K562 (cell line): Measurements from ENCODE around the gene PIRT. TPM values are rescaled to one million over a fixed set of nuclear protein-coding genes. Genes with fewer than 3 reads are reported as not detected.

Experiments
- ATF3 ChIP-seq, 2 experiments: fragments of 450-650 bp in 1 of 2; sonication (generic) in 1 of 2; formaldehyde crosslinking in 1 of 2; IDR thresholded peaks in 1 of 2; conservative IDR thresholded peaks in 1 of 2; 2 replicates each; pipeline versions ENCODE4 v1.6.1 to v1.8.1; 2016 to 2023; ENCODE audit warnings: mild to moderate bottlenecking in 2 of 2, moderate library complexity in 2 of 2, inconsistent platforms in 1 of 2, missing genetic modification reagents in 1 of 2
- ATF7 ChIP-seq: fragments of 450-650 bp; IDR thresholded peaks from 2 replicates; pipeline ENCODE4 v1.7.1; 2014; ENCODE audit warnings: mild to moderate bottlenecking, moderate library complexity
- BCL6 ChIP-seq: fragments of 250-450 bp; sonication (Bioruptor Pico); IDR thresholded peaks from 2 replicates; pipeline ENCODE4 v1.4.0; 2020
- CCAR2 ChIP-seq: fragments of 200-400 bp; formaldehyde crosslinking; IDR thresholded peaks from 2 replicates; pipeline ENCODE4 v1.6.1; 2017; ENCODE audit warnings: mild to moderate bottlenecking, low read depth, low read length
- EGR1 ChIP-seq: fragments of 450-650 bp; conservative IDR thresholded peaks from 2 replicates; pipeline ENCODE4 v1.6.1; 2017; ENCODE audit warnings: mild to moderate bottlenecking
- HMG20A ChIP-seq: fragments of 450-650 bp; formaldehyde crosslinking; conservative IDR thresholded peaks from 2 replicates; pipeline ENCODE4 v1.4.0; 2020; ENCODE audit warnings: mild to moderate bottlenecking, mixed read lengths
- JUND ChIP-seq, 2 experiments: IDR thresholded peaks; 2 replicates in 1 of 2; 3 replicates in 1 of 2; pipeline ENCODE4 v1.6.1; 2011; ENCODE audit warnings: borderline replicate concordance in 2 of 2, low read depth in 2 of 2, low read length in 2 of 2, improper control_type of control experiment in 1 of 2, missing biosample characterization in 1 of 2, missing genetic modification characterization in 1 of 2, missing genetic modification reagents in 1 of 2
- KDM1A ChIP-seq, 2 experiments: fragments of 450-650 bp; IDR thresholded peaks; 2 replicates each; pipeline ENCODE4 v1.6.1; 2016; ENCODE audit warnings: mild to moderate bottlenecking in 2 of 2
- KLF16 ChIP-seq: IDR thresholded peaks from 2 replicates; pipeline ENCODE4 v1.6.1; 2016; ENCODE audit warnings: antibody characterized with exemption
- MAFG ChIP-seq: fragments of 450-650 bp; conservative IDR thresholded peaks from 2 replicates; pipeline ENCODE4 v1.6.1; 2016; ENCODE audit warnings: missing genetic modification characterization, missing compliant biosample characterization
- NR2C2 ChIP-seq, 2 experiments: fragments of 200-800 bp in 1 of 2; sonication (Bioruptor generic) in 1 of 2; sonication (generic) in 1 of 2; formaldehyde crosslinking in 1 of 2; IDR thresholded peaks; 2 replicates each; pipeline versions ENCODE4 v1.6.1 to v1.8.0; 2016 to 2022; ENCODE audit warnings: mild to moderate bottlenecking in 1 of 2, missing compliant biosample characterization in 1 of 2, missing genetic modification characterization in 1 of 2, missing genetic modification reagents in 1 of 2
- PBX2 ChIP-seq, 2 experiments: IDR thresholded peaks in 1 of 2; conservative IDR thresholded peaks in 1 of 2; 2 replicates each; pipeline ENCODE4 v1.6.1; 2016; ENCODE audit warnings: low read depth in 2 of 2, mild to moderate bottlenecking in 1 of 2, missing compliant biosample characterization in 1 of 2, missing genetic modification characterization in 1 of 2, moderate library complexity in 1 of 2
- RBM25 ChIP-seq: fragments of 200-400 bp; formaldehyde crosslinking; IDR thresholded peaks from 2 replicates; pipeline ENCODE4 v1.6.1; 2018; ENCODE audit warnings: low read length, low read depth, moderate library complexity; ENCODE audit not compliant: severe bottlenecking
- RBM34 ChIP-seq: fragments of 200-400 bp; formaldehyde crosslinking; IDR thresholded peaks from 2 replicates; pipeline ENCODE4 v1.6.1; 2018; ENCODE audit warnings: low read length, borderline replicate concordance; ENCODE audit not compliant: insufficient read depth
- SMARCA4 ChIP-seq: fragments of 450-650 bp; IDR thresholded peaks from 2 replicates; pipeline ENCODE4 v1.6.1; 2016
- SREBF1 ChIP-seq: fragments of 150-350 bp; IDR thresholded peaks from 2 replicates; pipeline ENCODE4 v1.6.1; 2014; ENCODE audit warnings: antibody characterized with exemption, low read depth, low read length, borderline replicate concordance
- TCF3 ChIP-seq: sonication (generic); formaldehyde crosslinking; IDR thresholded peaks from 2 replicates; pipeline ENCODE4 v1.4.0; 2020; ENCODE audit warnings: mild to moderate bottlenecking, missing genetic modification reagents
- ZBTB17 ChIP-seq: fragments of 450-650 bp; formaldehyde crosslinking; IDR thresholded peaks from 2 replicates; pipeline ENCODE4 v1.4.0; 2020; ENCODE audit warnings: mild to moderate bottlenecking
- ZC3H4 ChIP-seq: sonication (generic); formaldehyde crosslinking; IDR thresholded peaks from 2 replicates; pipeline ENCODE4 v1.9.0; 2021; ENCODE audit warnings: missing genetic modification reagents, borderline replicate concordance
- ZFP1 ChIP-seq: fragments of 450-650 bp; formaldehyde crosslinking; IDR thresholded peaks from 2 replicates; pipeline ENCODE4 v1.4.0; 2020; ENCODE audit warnings: mild to moderate bottlenecking, mixed read lengths
- ZNF146 ChIP-seq: IDR thresholded peaks from one replicate; pipeline ENCODE4 v1.6.1; 2018; ENCODE audit warnings: missing compliant biosample characterization; ENCODE audit not compliant: unreplicated experiment
- ZNF354B ChIP-seq: fragments of 250-450 bp; sonication (Bioruptor Pico); IDR thresholded peaks from 2 replicates; pipeline ENCODE4 v1.4.0; 2020
- ZNF445 ChIP-seq: fragments of 250-450 bp; sonication (Bioruptor Pico); IDR thresholded peaks from 2 replicates; pipeline ENCODE4 v1.4.0; 2020; ENCODE audit warnings: low read depth, mild to moderate bottlenecking, moderate library complexity
- polyA plus RNA-seq, 8 experiments: library from polyadenylated mRNA; depleted of rRNA in 4 of 8; stranded (reverse) in 5 of 8; unstranded in 3 of 8; fragments of >200 nt; fragmentation: Nextera tagmentation in 2 of 8; fragmentation: Illumina TruSeq in 1 of 8; extraction: Ambion mirVana in 2 of 8; extraction: Trizol in 1 of 8; gene quantifications; 2 replicates each; pipeline versions ENCODE4 v1.2.1 to v1.2.3, GENCODE V29; 2011 to 2014; ENCODE audit warnings: inconsistent platforms in 1 of 8, missing spikeins in 1 of 8
- total RNA-seq, 7 experiments: library from RNA; depleted of rRNA in 6 of 7; stranded (reverse); fragments of >200 nt in 6 of 7; fragmentation: Illumina TruSeq in 2 of 7; extraction: Trizol in 2 of 7; gene quantifications; 2 replicates each; pipeline versions ENCODE4 v1.2.1 to v1.2.3, GENCODE V29; 2011 to 2021; ENCODE audit warnings: low replicate concordance in 1 of 7
- TF ChIP-seq, protein P1 (sequence below), 3 experiments: IDR thresholded peaks in 2 of 3; conservative IDR thresholded peaks in 1 of 3; 2 replicates each; pipeline ENCODE4 v1.5.1; 2011 to 2012; ENCODE audit warnings: low read length in 3 of 3, mild to moderate bottlenecking in 3 of 3, control low read depth in 2 of 3, improper control_type of control experiment in 1 of 3, inconsistent platforms in 1 of 3, low read depth in 1 of 3, mixed read lengths in 1 of 3, moderate library complexity in 1 of 3; ENCODE audit not compliant: insufficient read depth in 2 of 3

The PIRT gene
- total and polyA plus RNA-seq, 9 of the 15 experiments (the other 6 are each of a cell fraction or from before 2014, with no cell fraction given): not detected

GRCh38 chr17:10807704-10808128 lies 30.2 kb downstream of the PIRT start (continued):
- no peak for TF ChIP-seq PBX2 (CRISPR knock-in tag; IDR thresholded peaks at IDR 0.05; ENCODE audit: low read depth)
- TF ChIP-seq PBX2 (tag; conservative IDR thresholded peaks at IDR 0.05; ENCODE audit: low read depth): peak; percentile 55
- no peak for TF ChIP-seq CCAR2
- peak; percentile 65 for TF ChIP-seq ATF3 (IDR thresholded peaks at IDR 0.05)
- no peak for TF ChIP-seq ATF3 (CRISPR knock-in tag; conservative IDR thresholded peaks at IDR 0.05)
- no peak for TF ChIP-seq TCF3
- no peak for TF ChIP-seq ZFP1 (CRISPR knock-in tag)
- no peak for TF ChIP-seq HMG20A
- TF ChIP-seq EGR1: no peak
- TF ChIP-seq BCL6 (CRISPR knock-in tag): no peak
- TF ChIP-seq KLF16: no peak
- TF ChIP-seq MAFG (tag): no peak
- no peak for TF ChIP-seq NR2C2 (CRISPR knock-in tag; IDR thresholded peaks at IDR 0.05)
- peak; percentile 45; the same call in 1 of the 2 replicates for TF ChIP-seq NR2C2 (tag; IDR thresholded peaks at IDR 0.05)
- TF ChIP-seq ZC3H4 (CRISPR knock-in tag): no peak
- TF ChIP-seq RBM34: no peak
- no peak for TF ChIP-seq ZBTB17
- 0 out of 4 replicates have a peak, but pooled peaks of 1 of the 2 experiments have one; percentile 27 for TF ChIP-seq KDM1A (IDR thresholded peaks at IDR 0.05)
- no peak for TF ChIP-seq ZNF146 (CRISPR knock-in tag)
- TF ChIP-seq, protein P1, sequence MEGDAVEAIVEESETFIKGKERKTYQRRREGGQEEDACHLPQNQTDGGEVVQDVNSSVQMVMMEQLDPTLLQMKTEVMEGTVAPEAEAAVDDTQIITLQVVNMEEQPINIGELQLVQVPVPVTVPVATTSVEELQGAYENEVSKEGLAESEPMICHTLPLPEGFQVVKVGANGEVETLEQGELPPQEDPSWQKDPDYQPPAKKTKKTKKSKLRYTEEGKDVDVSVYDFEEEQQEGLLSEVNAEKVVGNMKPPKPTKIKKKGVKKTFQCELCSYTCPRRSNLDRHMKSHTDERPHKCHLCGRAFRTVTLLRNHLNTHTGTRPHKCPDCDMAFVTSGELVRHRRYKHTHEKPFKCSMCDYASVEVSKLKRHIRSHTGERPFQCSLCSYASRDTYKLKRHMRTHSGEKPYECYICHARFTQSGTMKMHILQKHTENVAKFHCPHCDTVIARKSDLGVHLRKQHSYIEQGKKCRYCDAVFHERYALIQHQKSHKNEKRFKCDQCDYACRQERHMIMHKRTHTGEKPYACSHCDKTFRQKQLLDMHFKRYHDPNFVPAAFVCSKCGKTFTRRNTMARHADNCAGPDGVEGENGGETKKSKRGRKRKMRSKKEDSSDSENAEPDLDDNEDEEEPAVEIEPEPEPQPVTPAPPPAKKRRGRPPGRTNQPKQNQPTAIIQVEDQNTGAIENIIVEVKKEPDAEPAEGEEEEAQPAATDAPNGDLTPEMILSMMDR (IDR thresholded peaks at IDR 0.05 in 2 of 3, conservative IDR thresholded peaks at IDR 0.05 in 1 of 3; ENCODE audit: insufficient read depth in 2 of 3, low read depth in 1 of 3, low read length in 3 of 3): no peak
- no peak for TF ChIP-seq SREBF1
- no peak for TF ChIP-seq SMARCA4
- 0 out of 2 replicates have a peak, but pooled peaks have one; percentile 26 for TF ChIP-seq JUND (IDR thresholded peaks at IDR 0.05; ENCODE audit: borderline replicate concordance, low read depth, low read length)
- no peak; the same call in 2 of the 3 replicates for TF ChIP-seq JUND (tag; IDR thresholded peaks at IDR 0.05; ENCODE audit: borderline replicate concordance, low read depth, low read length)
- TF ChIP-seq ATF7: no peak
- TF ChIP-seq ZNF445 (CRISPR knock-in tag): no peak
- peak; percentile 17 for TF ChIP-seq RBM25
- TF ChIP-seq ZNF354B (CRISPR knock-in tag): no peak
